ENCODE results near the gene ARHGEF28.

ARHGEF28 gene

DNA sequence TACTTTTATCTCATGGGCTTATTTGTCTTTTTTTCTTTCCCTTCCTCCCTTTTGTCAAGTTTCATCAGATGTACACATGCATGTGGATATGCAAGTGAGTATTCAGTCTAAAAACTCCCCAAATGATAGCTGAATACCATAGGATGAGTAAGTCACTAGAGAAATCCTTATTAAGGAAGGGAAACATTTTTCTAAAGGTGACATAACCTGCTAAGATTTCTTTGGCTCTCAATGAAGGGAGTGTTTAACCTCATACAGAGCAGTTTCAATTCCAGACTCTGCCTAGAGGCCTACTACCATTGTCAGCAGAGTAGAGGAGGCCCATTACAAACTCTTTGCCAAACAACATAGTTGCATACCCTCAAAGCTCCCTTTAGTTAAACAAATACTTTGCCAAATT, 192.4 kb downstream of the ARHGEF28 start:
- in situ Hi-C loops (cut with HindIII; ENCODE audit: low pct_ligation_motif_present, low pct_unique_long_range_greater_than_20kb, low sequenced_read_pairs): no loop called here
- DNase-seq: no peak

DNA sequence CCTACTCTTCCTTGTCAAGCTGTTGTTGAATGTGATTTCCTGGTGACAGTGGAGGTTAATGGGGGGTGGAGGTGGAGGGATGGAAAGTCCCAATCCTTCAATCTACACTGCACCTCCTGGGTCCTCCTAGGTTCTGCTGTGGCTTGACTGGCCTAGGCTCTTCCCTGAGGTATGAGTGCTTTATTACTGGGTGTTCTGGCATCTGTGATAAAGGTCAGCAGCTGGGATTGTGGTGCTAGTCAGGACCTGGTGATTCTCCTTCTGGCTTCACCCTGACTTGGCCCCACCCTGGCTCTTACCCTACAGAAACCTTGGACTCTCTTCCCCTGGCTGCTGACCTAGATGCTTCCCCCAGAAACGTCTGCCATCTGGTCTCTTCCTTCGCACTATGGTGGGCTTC, 194.3 kb downstream of the ARHGEF28 start:
- DNase-seq: no peak

DNA sequence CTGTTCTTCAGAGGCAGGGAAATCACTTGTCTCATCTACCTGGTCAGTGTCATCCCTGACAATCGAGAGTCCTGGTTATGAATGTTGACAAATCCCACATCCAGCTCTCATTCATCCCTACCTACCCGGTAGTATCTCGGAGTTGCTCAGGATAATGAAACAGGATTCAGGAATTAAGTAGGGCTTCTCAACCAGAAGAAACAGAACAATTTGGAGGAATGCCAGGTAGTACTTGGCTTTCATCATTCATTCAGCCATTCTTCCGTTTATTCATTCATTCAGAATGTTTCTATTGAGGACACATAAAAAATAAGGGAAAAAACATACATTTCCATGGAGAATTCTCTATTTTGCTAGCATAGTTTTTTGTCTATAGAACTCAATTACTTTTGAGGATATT, 195.0 kb downstream of the ARHGEF28 start:
- DNase-seq: no peak
- in situ Hi-C loops (cut with HindIII; ENCODE audit: low pct_ligation_motif_present, low pct_unique_long_range_greater_than_20kb, low sequenced_read_pairs): no loop called here

More for the DNA sequence above, 194.3 kb downstream of the ARHGEF28 start:
- in situ Hi-C loops (cut with HindIII; ENCODE audit: low pct_ligation_motif_present, low pct_unique_long_range_greater_than_20kb, low sequenced_read_pairs): no loop called here

DNA sequence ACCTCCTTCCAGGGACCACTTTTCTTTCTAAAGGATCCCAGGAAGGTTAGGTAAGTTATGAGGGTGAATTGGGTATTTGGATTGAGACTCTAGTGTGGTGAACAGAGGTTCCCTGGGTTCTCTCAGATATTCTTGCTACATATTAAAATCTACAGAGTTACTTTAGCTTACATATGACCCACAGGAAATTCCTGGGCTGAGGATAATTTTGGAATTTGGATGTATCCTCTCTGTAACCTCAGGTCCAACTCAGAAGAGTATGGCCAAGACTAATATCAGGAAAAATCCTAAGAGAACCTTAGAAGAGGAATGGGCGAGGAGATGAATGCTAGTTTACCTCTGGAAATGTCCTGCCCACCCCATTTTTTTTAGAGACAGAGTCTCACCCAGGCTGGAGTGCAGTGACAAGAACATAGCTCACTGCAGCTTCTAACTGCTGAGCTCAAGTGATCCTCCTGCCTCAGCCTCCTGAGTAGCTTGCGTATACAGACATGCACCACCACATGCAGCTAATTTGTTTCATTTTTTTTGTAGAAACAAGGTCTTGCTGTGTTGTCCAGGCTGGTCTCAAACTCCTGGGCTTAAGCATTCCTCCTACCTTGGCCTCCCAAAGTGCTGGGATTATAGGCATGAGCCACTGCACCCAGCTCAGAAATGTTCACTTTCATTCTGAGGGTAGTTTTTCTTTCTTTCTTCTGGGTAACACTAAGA, 196.4 kb downstream of the ARHGEF28 start:
- in situ Hi-C loops (cut with HindIII; ENCODE audit: low pct_ligation_motif_present, low pct_unique_long_range_greater_than_20kb, low sequenced_read_pairs): no loop called here
- no peak for DNase-seq

DNA sequence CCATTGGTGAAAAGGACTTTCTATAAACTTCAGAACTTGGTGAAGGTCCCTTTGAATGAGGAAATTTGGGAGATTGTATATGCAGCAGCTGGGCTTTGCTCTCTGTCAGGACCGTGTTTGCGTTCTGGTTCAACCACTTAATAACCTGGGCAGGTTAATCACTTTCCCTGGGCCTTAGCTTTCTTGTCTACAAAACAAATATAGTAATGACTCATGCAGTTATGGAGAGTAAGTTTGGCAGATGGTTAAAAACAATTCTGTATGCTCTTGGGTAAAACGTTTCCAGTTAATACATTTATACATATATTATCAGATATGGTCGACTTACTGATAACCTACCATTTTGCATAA, 197.0 kb downstream of the ARHGEF28 start:
- peak; percentile 43 for DNase-seq
- in situ Hi-C loops (cut with HindIII; ENCODE audit: low pct_ligation_motif_present, low pct_unique_long_range_greater_than_20kb, low sequenced_read_pairs): no loop called here

DNA sequence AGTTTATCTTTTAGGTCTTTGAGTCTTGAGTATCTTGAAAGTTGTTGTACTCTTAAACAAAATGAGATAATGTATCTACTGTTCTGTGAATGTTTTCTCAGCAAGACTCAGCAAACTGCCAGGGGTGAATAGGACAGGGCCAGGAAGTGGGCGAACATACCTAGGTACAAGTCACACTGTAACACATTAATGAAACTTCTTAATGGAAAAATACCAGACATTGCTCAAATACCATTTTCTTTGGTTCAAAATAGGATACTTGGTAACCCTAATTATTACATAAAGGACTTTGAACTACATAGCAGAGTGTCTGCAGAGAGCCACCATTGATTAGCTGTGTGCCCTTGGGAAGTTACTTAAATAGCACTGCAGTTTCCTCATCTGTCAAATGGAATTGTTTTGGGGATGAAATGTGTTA, 197.5 kb downstream of the ARHGEF28 start:
- DNase-seq: peak; percentile 88
- in situ Hi-C loops (cut with HindIII; ENCODE audit: low pct_ligation_motif_present, low pct_unique_long_range_greater_than_20kb, low sequenced_read_pairs): no loop called here

DNA sequence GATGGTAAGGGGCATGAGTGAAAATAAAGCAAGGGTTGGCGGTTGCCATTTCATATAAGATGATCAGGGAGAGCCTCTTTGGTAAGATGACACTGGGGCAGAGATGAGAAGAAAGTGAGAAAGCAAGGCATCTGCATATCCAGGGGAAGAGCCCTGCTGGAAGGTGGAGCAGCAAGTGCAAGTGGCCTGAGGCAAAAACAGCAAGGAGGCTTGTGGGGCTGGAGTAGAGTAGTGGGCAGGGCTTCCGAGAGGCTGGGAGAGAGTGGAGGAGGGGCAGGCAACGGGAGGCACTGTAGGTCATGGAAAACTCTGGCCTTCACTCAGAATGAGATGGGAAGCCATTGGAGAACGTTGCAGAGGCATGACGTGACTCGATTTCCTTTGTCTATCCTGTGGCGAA, 199.2 kb downstream of the ARHGEF28 start:
- in situ Hi-C loops (cut with HindIII; ENCODE audit: low pct_ligation_motif_present, low pct_unique_long_range_greater_than_20kb, low sequenced_read_pairs): no loop called here
- no peak for DNase-seq

DNA sequence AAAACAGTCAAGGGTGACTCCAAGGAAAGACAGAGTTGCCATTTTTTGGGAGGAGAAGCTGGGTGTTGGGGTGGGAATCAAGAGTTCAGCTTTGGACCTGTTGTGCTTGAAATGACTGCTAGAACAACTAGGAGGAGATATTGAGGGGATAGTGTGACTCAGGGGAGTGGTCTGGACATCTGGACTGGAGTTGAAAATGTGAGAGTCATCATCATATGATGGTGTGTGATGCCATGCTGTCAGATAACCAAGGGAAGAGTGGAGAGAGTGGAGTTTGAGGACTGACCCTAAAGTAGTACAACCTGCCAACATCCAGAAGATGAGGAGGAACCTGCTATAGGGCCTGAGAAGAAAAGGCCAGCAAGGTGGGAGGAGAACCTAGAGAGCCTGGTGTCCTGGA, 199.7 kb downstream of the ARHGEF28 start:
- DNase-seq: no peak

DNA sequence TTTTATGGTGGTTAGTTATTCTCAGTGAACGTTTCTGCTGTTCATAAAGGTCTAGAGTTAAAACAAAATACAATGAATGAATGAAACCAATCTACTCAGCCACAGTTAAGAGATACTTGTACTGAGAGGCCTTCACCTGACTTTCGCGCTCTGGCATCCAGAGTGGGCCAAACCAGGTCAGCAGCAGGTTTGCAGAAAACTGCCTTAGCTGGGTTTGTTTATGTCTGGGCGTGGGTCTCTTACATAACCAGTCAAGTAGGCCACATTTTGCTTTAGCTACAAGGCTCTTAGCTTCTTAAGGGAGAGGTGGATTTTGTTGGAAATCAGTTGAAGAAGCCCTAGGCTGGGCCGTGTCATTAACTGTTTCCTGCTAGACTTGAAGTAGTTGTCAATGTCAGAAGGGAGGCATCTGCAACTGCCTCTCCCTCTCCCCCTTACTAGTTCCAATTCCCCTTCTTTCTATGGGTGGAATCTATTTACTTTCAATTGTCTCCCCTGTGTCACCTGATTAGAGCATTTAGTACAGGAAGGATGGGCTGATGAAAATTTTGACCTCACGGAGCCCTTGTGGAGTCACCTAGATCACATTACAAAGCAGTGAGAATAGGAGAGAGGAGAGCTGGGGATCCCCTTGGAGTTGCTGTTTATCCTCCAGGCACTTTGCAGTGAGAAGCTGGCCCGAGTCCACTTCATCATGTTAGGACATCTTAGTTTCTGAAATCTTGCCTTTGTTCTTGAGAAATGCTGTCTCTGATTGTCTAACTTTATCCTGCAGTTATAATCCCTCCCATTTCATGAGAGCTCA, 200.5 kb downstream of the ARHGEF28 start:
- in situ Hi-C loops (cut with HindIII; ENCODE audit: low pct_ligation_motif_present, low pct_unique_long_range_greater_than_20kb, low sequenced_read_pairs): no loop called here
- DNase-seq: no peak

More for the DNA sequence above, 199.7 kb downstream of the ARHGEF28 start:
- in situ Hi-C loops (cut with HindIII; ENCODE audit: low pct_ligation_motif_present, low pct_unique_long_range_greater_than_20kb, low sequenced_read_pairs): no loop called here

DNA sequence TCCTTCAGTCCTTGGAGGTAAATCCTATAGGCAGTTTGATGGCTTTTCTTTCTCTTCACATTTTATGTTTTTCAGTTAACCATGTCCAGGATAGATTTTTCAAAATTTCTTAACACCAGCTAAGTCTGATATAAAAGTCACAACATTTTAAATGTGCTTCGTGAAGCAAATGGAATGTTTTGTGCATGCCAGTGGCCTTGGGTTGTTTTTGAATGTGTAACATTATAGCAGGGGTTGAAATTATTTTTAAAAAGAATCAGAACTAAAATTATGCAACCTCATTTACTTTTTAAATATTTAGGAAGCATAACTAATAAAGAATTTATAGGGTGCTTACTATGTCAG, 201.1 kb downstream of the ARHGEF28 start:
- in situ Hi-C loops (cut with HindIII; ENCODE audit: low pct_ligation_motif_present, low pct_unique_long_range_greater_than_20kb, low sequenced_read_pairs): no loop called here
- DNase-seq: no peak

DNA sequence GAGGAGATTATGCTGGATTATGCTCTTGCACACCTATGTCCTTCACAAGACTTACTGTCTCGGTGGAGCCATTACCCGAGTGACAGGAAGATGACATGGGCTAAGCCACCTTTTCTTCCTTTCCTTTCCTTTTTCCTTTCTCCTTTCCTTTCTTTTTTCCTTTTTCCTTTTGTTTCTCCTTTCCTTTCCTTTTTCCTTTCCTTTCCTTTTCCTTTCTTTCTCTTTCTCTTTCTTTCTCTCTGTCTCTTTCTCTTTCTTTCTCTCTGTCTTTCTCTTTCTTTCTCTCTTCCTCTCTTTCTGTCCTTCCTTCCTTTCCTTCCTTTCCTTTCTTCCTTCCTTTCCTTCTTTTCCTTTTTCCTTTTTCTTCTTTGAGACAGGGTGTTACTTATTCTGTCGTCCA, 202.5 kb downstream of the ARHGEF28 start:
- no peak for DNase-seq
- in situ Hi-C loops (cut with HindIII; ENCODE audit: low pct_ligation_motif_present, low pct_unique_long_range_greater_than_20kb, low sequenced_read_pairs): no loop called here

DNA sequence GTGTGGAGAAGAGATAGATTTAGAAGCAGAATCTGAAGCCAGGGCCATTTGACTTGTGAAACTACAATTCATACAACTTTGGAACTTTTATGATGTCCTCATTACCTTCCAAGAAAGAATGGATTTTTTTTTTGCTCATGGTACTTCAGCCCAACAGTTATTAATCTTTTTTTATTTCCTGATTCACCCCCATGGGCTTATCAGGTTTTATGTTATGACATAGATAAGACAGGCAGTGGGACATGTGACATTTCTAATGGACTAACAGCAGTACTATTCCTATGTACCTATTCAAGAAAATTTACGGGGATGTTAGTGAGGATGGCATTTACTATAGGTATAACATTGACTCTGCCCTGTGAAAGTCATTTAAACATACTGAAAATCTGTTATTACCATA, 204.7 kb downstream of the ARHGEF28 start:
- DNase-seq: no peak
- in situ Hi-C loops (cut with HindIII; ENCODE audit: low pct_ligation_motif_present, low pct_unique_long_range_greater_than_20kb, low sequenced_read_pairs): no loop called here

DNA sequence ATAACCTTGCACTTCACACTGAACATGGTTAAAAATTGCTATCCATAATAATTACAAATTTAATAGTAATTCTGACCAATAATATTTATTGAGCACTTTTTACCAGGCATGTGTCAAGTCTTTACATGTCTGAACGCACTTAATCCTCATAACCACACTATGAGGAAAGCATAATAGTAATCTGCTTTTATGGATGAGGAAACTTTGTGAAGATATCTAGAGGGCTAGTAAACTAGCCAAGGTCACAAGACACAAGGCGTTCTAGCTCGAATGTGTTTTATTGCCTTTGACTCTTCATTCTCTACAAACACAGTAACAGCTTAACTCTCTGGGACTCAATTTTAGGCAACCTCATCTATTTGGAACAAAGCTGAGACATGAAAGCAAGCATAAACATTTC, 205.1 kb downstream of the ARHGEF28 start:
- in situ Hi-C loops (cut with HindIII; ENCODE audit: low pct_ligation_motif_present, low pct_unique_long_range_greater_than_20kb, low sequenced_read_pairs): no loop called here
- no peak for DNase-seq

DNA sequence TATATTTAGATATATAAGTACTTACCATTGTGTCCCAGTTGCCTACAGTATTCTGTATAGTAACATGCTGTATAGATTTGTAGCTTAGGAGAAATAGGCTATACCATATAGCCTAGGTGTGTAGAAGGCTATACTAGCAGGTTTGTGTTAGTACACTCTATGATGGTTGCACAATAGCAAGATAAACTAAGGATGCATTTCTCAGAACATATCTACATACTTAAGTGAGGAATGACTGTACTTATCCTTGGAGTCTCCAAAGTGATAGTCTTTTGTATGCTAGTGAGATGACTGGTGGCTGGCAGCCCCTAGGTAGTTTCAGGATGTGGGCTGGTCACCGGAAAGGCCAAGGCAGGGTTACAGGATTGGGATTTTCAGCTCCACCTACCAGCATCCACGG, 208.7 kb downstream of the ARHGEF28 start:
- in situ Hi-C loops (cut with HindIII; ENCODE audit: low pct_ligation_motif_present, low pct_unique_long_range_greater_than_20kb, low sequenced_read_pairs): no loop called here
- no peak for DNase-seq

DNA sequence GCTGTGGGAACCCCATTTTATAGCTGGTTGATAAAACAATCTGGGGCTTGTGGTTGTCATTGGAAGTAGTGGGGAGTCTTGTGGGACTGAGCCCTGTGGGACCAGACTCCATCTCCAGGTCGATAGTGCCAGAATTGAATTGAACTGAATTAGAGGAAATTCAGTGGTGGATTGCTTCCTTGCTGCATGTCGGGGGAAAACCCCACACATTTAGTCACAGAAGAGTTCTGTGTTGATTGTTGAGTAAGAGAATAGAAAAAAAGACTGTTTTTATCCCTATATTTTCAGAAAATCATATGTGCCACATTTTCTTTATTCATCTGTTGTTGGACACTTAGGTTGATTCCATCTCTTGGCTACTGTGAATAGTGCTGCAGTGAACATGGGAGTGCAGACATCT, 209.7 kb downstream of the ARHGEF28 start:
- in situ Hi-C loops (cut with HindIII; ENCODE audit: low pct_ligation_motif_present, low pct_unique_long_range_greater_than_20kb, low sequenced_read_pairs): no loop called here

DNA sequence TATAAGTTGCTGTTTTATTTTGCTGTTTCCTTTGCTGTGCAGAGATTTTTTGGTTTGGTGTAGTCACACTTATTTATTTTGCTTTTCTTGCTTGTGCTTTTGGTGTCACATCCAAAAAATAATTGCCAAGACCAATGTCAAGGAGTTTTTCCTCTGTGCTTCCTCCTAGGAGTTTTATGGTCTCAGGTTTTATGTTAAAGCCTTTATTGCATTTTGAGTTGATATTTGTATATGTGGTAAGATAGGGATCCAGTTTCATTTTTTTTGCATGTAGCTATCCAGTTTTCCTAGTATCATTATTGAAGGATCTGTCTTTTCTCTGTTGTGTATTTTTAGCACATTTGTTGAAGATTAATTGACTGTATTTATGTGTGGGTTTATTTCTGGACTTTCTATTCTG, 210.6 kb downstream of the ARHGEF28 start:
- in situ Hi-C loops (cut with HindIII; ENCODE audit: low pct_ligation_motif_present, low pct_unique_long_range_greater_than_20kb, low sequenced_read_pairs): no loop called here
- DNase-seq: no peak

More for the DNA sequence above, 209.7 kb downstream of the ARHGEF28 start:
- DNase-seq: no peak

DNA sequence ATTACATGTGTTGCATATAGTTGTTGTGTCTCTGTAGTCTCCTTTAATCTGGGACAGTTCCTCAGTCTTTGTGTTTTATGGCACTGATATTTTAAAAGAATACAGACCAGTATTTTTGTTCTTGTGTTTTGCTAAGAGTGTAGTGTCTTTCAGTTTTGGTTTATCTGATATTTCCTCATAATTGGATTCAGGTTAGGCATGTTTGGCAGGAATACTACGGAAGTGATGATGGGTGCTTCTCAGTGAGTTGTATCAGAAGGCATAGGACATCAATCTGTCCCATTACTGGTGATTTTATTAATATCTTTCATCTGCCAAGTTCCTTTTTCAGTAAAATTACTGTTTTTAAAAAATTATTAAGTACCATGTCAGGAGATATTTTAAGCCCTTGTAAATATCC, 212.9 kb downstream of the ARHGEF28 start:
- no peak for DNase-seq
- in situ Hi-C loops (cut with HindIII; ENCODE audit: low pct_ligation_motif_present, low pct_unique_long_range_greater_than_20kb, low sequenced_read_pairs): no loop called here

DNA sequence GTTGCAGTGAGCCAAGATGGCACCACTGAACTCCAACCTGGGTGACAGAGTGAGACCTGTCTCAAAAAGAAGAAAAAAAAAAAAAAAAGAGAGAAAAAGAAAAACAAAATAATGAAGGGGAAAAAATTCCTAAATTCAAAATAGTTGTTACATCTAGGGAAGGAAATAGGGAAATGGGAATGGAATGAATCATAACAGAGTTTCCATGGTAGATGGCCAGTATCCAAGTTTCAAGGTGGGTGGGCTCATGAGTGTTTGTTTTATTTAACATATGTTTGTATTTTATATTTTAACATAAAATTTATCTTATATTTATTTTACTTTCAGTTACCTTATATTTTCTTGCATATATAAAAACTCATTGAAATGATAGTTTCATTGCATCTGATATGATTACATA, 215.6 kb downstream of the ARHGEF28 start:
- DNase-seq: no peak
- in situ Hi-C loops (cut with HindIII; ENCODE audit: low pct_ligation_motif_present, low pct_unique_long_range_greater_than_20kb, low sequenced_read_pairs): no loop called here

DNA sequence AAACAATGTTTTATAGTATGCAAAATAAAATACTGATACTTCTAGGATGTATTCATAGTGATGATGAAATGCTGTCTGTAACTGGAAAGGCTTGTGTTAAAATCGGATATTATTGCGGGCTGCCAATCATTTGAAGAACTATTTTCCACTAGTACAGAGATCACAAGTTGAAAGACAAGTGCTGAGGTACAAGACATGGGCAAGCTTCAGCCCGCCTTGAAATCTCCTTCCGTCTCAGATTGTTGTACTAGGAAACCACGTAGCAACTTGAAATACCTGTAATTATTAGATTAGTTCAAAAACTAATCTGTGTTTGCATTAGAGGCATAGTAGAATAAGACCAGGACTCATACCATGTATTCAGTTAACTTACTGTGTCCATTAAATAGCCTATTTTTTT, 218.2 kb downstream of the ARHGEF28 start:
- DNase-seq: no peak
- in situ Hi-C loops (cut with HindIII; ENCODE audit: low pct_ligation_motif_present, low pct_unique_long_range_greater_than_20kb, low sequenced_read_pairs): no loop called here

DNA sequence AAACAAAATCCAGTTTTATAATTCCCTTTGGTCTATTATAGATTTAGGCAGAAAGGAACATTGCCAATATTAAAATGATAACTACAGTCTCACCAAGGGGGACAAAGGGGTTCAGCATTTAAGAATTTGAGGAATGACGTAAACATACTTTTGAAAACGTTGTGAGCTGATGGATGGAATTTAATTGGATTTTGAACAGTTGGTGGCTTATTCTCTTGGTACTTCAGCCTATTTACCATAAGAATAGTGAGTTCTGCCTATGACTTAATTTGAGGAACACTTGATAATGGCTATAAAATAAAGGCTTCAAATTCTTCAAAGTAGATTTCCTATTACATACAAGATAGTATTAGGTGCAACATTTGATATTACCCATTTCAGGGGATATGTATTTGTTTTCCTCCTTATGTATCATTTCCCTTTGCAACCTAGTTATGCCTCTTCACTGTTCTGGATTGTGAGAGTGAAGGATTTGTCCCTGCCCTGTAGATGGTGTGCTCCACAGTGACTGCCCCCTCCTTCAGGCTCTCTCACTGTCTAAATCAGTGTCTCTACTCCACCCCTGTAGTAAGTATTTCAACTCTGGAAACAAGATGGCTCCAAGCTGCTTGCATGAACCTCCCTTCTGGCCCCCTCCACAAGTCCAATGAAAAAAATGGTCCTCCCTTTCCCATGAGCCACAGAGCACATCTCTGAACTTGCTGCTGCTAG, 225.6 kb downstream of the ARHGEF28 start:
- in situ Hi-C loops (cut with HindIII; ENCODE audit: low pct_ligation_motif_present, low pct_unique_long_range_greater_than_20kb, low sequenced_read_pairs): no loop called here
- DNase-seq: no peak
